HG03060 (cell line): ENCODE measurements around the gene CLEC1A.

ENCODE experiments used
- ATAC-seq: cut with Tn5 transposase; IDR thresholded peaks from one replicate; pipeline ENCODE4 v1.9.1; 2021; ENCODE audit warnings: low read depth, moderate number of reproducible peaks; ENCODE audit not compliant: unreplicated experiment

CLEC1A gene

GRCh38 chr12:10101648-10102220 is 2.9 kb upstream of the CLEC1A start:
- no peak for ATAC-seq

- no peak for ATAC-seq
Measured at GRCh38 chr12:10101042-10101579, 2.3 kb upstream of the CLEC1A start.

- no peak for ATAC-seq
Measured at GRCh38 chr12:10097521-10097920, 1.3 kb downstream of the CLEC1A start.

GRCh38 chr12:10095971-10096370 is 2.8 kb downstream of the CLEC1A start:
- no peak for ATAC-seq

GRCh38 chr12:10094646-10095395 is 4.0 kb downstream of the CLEC1A start:
- no peak for ATAC-seq

GRCh38 chr12:10088955-10089900 is 9.6 kb downstream of the CLEC1A start:
- ATAC-seq = no peak

GRCh38 chr12:10088031-10088430 is 10.8 kb downstream of the CLEC1A start:
- no peak for ATAC-seq

GRCh38 chr12:10086387-10086786 is 12.4 kb downstream of the CLEC1A start:
- no peak for ATAC-seq

GRCh38 chr12:10084733-10085132 is 14.1 kb downstream of the CLEC1A start:
- no peak for ATAC-seq

GRCh38 chr12:10082117-10082874 is 16.5 kb downstream of the CLEC1A start:
- no peak for ATAC-seq

- ATAC-seq = no peak
Measured at GRCh38 chr12:10075451-10075850, 23.3 kb downstream of the CLEC1A start.

GRCh38 chr12:10073261-10073660 is 25.5 kb downstream of the CLEC1A start:
- ATAC-seq = no peak

GRCh38 chr12:10072131-10072530 is 26.7 kb downstream of the CLEC1A start:
- ATAC-seq = no peak

- no peak for ATAC-seq
Measured at GRCh38 chr12:10070380-10070779, 28.4 kb downstream of the CLEC1A start.

- no peak for ATAC-seq
Measured at GRCh38 chr12:10069976-10070375, 28.8 kb downstream of the CLEC1A start.

- ATAC-seq = no peak
Measured at GRCh38 chr12:10069099-10069498, 29.7 kb downstream of the CLEC1A start.

- no peak for ATAC-seq
Measured at GRCh38 chr12:10068644-10069043, 30.1 kb downstream of the CLEC1A start.

GRCh38 chr12:10067942-10068341 is 30.8 kb downstream of the CLEC1A start:
- ATAC-seq = no peak

- ATAC-seq = no peak
Measured at GRCh38 chr12:10067264-10067663, 31.5 kb downstream of the CLEC1A start.

- ATAC-seq = no peak
Measured at GRCh38 chr12:10065241-10065640, 33.5 kb downstream of the CLEC1A start.
